HG02981 (cell line): ENCODE data around the gene PSENEN.
A peak's percentile ranks its signal among the peaks of the same experiment; 100 is the strongest.

ENCODE experiments used
- ATAC-seq: cut with Tn5 transposase; IDR thresholded peaks from one replicate; pipeline ENCODE4 v1.9.1; 2021; ENCODE audit warnings: mild to moderate bottlenecking, moderate library complexity; ENCODE audit not compliant: unreplicated experiment

PSENEN gene

GRCh38 chr19:35733180-35734125 is 12.0 kb upstream of the PSENEN start:
- no peak for ATAC-seq

- no peak for ATAC-seq
These were observed 11.2 kb upstream of the PSENEN start for GRCh38 chr19:35734273-35734672.

- no peak for ATAC-seq
These were observed 10.6 kb upstream of the PSENEN start for GRCh38 chr19:35734889-35735288.

GRCh38 chr19:35736913-35737886 is 8.3 kb upstream of the PSENEN start:
- ATAC-seq = no peak

DNA sequence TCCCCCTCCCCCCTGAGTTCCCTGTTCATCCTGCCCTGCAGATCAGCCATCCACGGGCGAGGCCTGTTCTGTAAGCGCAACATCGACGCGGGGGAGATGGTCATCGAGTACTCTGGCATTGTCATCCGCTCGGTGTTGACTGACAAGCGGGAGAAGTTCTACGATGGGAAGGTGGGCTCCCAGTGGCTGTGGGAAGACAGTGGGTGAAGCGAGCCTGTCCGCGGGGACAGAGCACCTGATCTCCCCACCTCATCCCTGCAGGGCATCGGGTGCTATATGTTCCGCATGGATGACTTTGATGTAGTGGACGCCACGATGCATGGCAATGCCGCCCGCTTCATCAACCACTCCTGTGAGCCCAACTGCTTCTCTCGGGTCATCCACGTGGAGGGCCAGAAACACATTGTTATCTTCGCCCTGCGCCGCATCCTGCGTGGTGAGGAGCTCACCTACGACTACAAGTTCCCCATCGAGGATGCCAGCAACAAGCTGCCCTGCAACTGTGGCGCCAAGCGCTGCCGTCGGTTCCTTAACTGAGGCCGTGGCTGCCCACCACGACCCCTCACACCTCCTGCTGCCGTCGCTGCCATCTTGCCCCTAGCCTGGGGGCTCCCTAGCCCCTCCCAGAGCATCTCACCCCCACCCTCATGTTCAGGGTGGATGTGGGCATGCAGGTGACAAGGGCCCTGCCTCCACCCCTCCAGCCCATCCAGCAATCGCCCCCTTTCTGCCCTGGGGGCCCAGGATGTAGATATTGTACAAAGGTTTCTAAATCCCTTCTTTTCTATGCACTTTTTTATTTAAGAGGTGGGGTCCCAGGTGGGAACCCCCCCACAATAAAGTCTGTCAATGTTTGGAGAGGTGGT is 7.2 kb upstream of the PSENEN start:
- ATAC-seq = no peak

DNA sequence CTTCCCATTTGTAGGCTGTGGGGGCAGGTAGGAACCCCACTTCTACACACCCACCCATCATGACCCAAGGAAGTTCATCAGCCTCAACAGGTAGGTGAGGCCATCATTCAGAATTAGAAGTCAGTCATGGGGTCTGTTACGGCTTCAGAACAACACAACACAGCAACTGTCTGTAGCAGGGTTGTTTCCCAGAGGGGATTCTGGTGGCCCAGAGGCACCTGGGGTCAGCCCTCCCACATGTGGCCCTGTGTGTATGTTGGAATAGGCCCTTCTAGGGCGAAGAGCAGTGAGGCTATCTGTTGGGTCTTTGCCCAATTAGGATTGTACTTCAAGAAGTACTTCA is 6.6 kb upstream of the PSENEN start:
- ATAC-seq = no peak

- ATAC-seq = no peak
These were observed 6.0 kb upstream of the PSENEN start for GRCh38 chr19:35739275-35740107.

DNA sequence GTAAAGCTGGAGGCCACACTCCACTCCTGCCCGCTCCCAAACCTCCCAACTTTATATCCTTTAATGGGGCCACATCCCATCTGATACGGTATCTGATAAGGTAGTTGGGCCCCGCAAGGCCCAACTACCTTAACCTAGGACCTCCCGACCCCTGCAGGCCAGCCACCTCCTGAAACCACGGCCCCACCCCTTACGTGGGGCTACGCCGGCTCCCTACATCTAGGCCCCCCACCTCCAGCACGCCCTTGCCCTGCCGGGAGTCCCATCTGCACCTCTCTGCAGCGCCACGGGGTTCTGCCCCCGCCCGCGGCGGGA is 5.4 kb upstream of the PSENEN start:
- peak; percentile 7 for ATAC-seq

DNA sequence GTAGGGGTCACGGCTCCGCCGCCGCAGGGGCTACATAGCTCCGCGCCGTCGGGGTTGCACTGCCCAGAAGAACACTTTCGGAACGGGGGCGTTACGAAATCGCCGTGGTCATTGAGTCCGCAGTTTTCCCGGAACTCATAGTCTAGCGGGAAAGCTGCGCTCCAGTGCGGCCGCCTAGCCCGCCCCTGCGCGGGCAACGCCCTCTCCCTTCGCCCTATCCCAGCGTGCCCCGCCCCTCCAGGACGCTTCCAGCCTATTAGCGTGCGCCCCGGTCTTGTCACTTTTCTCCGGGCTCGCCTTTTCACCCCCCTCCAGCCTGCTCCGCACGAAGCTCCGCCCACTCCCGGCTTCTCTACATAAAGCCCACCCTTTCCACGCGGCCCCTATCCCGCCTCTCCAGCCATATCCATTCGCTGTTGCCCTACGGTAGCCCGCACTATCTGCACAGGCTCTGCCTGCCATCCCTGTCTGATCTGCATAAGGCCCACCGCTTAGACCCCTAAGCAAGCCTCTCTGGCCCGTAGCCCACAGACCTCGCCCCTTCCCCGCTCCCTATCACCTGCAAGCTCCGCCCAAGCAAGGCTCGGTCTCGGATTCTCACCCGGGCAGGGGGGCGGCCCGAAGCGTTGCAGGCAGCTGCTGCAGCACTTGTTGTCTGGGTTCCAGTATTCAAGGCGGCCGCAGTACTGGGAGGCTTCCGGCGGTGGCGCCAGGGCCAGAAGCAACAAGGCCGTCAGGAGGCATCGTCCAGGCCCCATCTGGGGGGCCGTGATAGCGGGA is 4.8 kb upstream of the PSENEN start:
- ATAC-seq = peak; percentile 54

DNA sequence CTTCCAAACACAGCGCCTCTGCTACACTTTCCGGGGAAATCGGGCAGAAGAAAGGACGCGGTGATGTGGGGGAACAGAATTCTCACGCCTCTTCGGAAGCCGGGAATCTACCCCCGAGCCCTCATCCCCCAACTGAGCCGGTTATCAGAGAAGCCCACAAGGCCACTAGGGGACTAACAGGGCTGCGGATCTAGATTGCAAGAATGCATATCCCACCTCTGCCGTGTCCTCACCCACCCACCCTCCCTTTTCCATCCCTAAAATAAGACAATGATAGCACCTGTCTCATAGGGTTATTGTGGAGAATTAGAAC is 4.3 kb upstream of the PSENEN start:
- ATAC-seq = no peak

DNA sequence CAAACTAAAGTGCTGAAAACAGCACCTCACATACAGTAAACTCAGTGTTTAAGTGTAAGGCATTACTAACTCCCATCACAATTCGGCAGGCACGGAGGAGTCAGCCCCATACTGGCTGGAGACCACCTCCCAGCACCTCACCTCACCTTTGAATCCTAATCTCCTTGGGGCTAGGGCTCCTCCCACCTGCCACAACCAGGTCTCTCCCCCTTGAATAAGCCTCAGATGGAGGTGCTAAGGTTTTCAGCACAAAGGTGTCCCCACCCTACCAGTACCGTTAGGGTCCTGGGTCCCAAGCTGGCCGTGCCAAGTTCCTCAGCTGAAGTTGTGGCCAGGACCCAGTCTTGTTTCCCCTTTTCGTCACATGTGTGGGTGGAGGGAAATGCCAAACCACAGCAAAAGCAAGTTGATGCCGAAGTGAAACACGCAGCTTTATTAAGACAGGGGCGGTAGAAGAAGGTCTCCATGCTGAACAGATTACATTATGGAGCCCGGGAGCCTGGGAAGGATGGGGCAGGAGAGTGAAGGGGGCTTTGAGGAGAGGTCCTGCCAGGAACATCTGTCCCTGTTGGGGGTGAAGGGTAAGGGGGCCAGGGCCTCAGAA is 3.2 kb upstream of the PSENEN start, which contains the start of gene IGFLR1:
TSS of gene IGFLR1 (minus strand) at position 332 of the 604 bp plus-strand sequence. CDS start 1,272 bp downstream, outside the sequence.
- ATAC-seq = no peak

- no peak for ATAC-seq
These were observed 1.6 kb upstream of the PSENEN start for GRCh38 chr19:35743640-35744429.

- peak; percentile 33 for ATAC-seq
These were observed 772 bp upstream of the PSENEN start for GRCh38 chr19:35744430-35745327.

DNA sequence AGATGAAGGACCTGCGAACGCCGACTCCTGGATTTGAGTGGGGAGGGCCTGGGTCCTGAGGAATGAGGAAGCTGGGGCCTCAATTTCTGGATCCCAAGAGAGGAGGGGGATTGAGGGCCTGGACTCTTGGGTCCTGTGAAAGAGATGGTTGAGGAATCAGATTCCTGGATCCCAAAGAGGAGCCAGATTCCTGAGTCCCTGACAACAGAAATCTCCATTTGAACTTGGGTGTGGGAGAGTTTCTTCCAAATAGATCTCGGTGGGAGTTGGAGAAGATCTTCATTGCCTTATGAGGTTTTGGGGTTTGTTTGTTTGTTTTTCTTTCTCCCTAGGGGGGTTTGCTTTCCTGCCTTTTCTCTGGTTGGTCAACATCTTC is 624 bp downstream of the PSENEN start:
- ATAC-seq = no peak

DNA sequence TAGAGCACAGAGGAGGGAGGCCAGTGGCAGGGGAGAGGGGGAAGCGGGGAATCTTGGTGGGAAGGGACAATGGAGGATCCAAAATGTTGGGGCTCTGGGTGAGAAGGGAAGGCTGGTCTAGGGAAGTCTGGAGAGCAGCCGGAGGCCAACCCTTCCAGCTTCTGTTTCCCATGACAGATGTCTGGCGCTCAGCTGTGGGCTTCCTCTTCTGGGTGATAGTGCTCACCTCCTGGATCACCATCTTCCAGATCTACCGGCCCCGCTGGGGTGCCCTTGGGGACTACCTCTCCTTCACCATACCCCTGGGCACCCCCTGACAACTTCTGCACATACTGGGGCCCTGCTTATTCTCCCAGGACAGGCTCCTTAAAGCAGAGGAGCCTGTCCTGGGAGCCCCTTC is 1.1 kb downstream of the PSENEN start:
- ATAC-seq = no peak

GRCh38 chr19:35748106-35749020 is 2.9 kb downstream of the PSENEN start, which contains the start of gene LIN37:
Gene LIN37, plus strand, starts transcription at chr19:35748576. Its CDS starts 149 bp downstream, at chr19:35748725.
- peak; percentile 62 for ATAC-seq
